NB4 (cell line): ENCODE results near the gene ERICH6.

Experiments used
- DNase-seq: peaks from one replicate; pipeline ENCODE4 v3.0.0; 2010; ENCODE audit warnings: low read depth
- H3K4me3 ChIP-seq: one replicate; pipeline ENCODE4 v1.5.1; 2011; ENCODE audit warnings: mild to moderate bottlenecking, low read depth, low read length, moderate library complexity
- CTCF ChIP-seq: IDR thresholded peaks from one replicate; pipeline ENCODE4 v1.5.1; 2012; ENCODE audit warnings: low read depth, low read length
- MAX ChIP-seq: IDR thresholded peaks from 2 replicates; pipeline ENCODE4 v1.6.1; 2011; ENCODE audit warnings: low read depth, low read length
- MYC ChIP-seq: IDR thresholded peaks from 2 replicates; pipeline ENCODE4 v1.6.1; 2011; ENCODE audit warnings: low read depth, low read length
- POLR2A ChIP-seq: IDR thresholded peaks from 2 replicates; pipeline ENCODE4 v1.6.1; 2011; ENCODE audit warnings: mild to moderate bottlenecking; ENCODE audit not compliant: insufficient read length; ENCODE audit errors: extremely low read depth

The ERICH6 gene

GRCh38 chr3:150742679-150743078 is 39.0 kb upstream of the ERICH6 start:
- no peak overlapping the region for H3K4me3 ChIP-seq
- TF ChIP-seq CTCF (no peak), POLR2A (no peak), MAX (no peak), MYC (no peak)
- DNase-seq = no peak

- no peak for DNase-seq
- H3K4me3 ChIP-seq = no peak overlapping the region
- TF ChIP-seq MAX (no peak), POLR2A (no peak), CTCF (no peak), MYC (no peak)
Observed at GRCh38 chr3:150742141-150742523, 38.4 kb upstream of the ERICH6 start.

- no peak for TF ChIP-seq MAX
- TF ChIP-seq POLR2A = no peak
- no peak for TF ChIP-seq CTCF
- TF ChIP-seq MYC = no peak
- DNase-seq = no peak
- no peak overlapping the region for H3K4me3 ChIP-seq
Observed at GRCh38 chr3:150741497-150742140, 37.9 kb upstream of the ERICH6 start.

GRCh38 chr3:150740733-150741496 is 37.2 kb upstream of the ERICH6 start:
- no peak for DNase-seq
- TF ChIP-seq MYC (no peak), POLR2A (no peak), CTCF (no peak), MAX (no peak)
- no peak overlapping the region for H3K4me3 ChIP-seq

- no peak overlapping the region for H3K4me3 ChIP-seq
- no peak for DNase-seq
- TF ChIP-seq POLR2A = no peak
- TF ChIP-seq MAX = no peak
- no peak for TF ChIP-seq CTCF
- TF ChIP-seq MYC = no peak
Observed at GRCh38 chr3:150739877-150740645, 36.3 kb upstream of the ERICH6 start.
